Keratinocyte (primary cell): ENCODE measurements around the gene LGR6.

Source experiments
- EZH2 ChIP-seq: IDR thresholded peaks from one replicate; pipeline ENCODE4 v1.6.1; 2012; ENCODE audit warnings: inconsistent platforms, mild to moderate bottlenecking, low read length, moderate library complexity
- TF ChIP-seq, protein P1 (sequence below), 3 experiments: IDR thresholded peaks in 1 of 3; conservative IDR thresholded peaks in 1 of 3; optimal IDR thresholded peaks in 1 of 3; 2 replicates in 2 of 3; 3 replicates in 1 of 3; pipeline versions ENCODE3 to v1.5.1; 2011; ENCODE audit warnings: low read length in 3 of 3, mild to moderate bottlenecking in 3 of 3, moderate library complexity in 2 of 3, control low read depth in 1 of 3, inconsistent platforms in 1 of 3; ENCODE audit not compliant: insufficient read depth in 2 of 3; ENCODE audit errors: extremely low read depth in 1 of 3

- TF ChIP-seq, protein P1, sequence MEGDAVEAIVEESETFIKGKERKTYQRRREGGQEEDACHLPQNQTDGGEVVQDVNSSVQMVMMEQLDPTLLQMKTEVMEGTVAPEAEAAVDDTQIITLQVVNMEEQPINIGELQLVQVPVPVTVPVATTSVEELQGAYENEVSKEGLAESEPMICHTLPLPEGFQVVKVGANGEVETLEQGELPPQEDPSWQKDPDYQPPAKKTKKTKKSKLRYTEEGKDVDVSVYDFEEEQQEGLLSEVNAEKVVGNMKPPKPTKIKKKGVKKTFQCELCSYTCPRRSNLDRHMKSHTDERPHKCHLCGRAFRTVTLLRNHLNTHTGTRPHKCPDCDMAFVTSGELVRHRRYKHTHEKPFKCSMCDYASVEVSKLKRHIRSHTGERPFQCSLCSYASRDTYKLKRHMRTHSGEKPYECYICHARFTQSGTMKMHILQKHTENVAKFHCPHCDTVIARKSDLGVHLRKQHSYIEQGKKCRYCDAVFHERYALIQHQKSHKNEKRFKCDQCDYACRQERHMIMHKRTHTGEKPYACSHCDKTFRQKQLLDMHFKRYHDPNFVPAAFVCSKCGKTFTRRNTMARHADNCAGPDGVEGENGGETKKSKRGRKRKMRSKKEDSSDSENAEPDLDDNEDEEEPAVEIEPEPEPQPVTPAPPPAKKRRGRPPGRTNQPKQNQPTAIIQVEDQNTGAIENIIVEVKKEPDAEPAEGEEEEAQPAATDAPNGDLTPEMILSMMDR (optimal IDR thresholded peaks at IDR 0.05 in 1 of 3, IDR thresholded peaks at IDR 0.05 in 1 of 3, conservative IDR thresholded peaks at IDR 0.05 in 1 of 3; ENCODE audit: extremely low read depth in 1 of 3, insufficient read depth in 2 of 3, low read length in 3 of 3), result no peak
- TF ChIP-seq EZH2, result no peak
These were observed 24.7 kb upstream of the LGR6 start for GRCh38 chr1:202168861-202169260.
